HG03457 (cell line): ENCODE data around the gene GID8.
A peak's percentile ranks its signal among the peaks of the same experiment; 100 is the strongest.
"Not testable (repeated sequence)": the region's sequence is repeated elsewhere in the genome, so short reads cannot be mapped to it uniquely, and the experiment has no call there.

Source experiments
- ATAC-seq: cut with Tn5 transposase; IDR thresholded peaks from one replicate; pipeline ENCODE4 v1.9.1; 2021; ENCODE audit warnings: moderate number of reproducible peaks; ENCODE audit not compliant: unreplicated experiment

Gene GID8

GRCh38 chr20:62921119-62921687 lies 16.7 kb upstream of the GID8 start:
- ATAC-seq: no peak

- ATAC-seq: no peak
Observed at GRCh38 chr20:62922451-62922921, 15.5 kb upstream of the GID8 start.

- ATAC-seq: not testable (repeated sequence)
Observed at GRCh38 chr20:62923059-62923668, 14.8 kb upstream of the GID8 start.

- no peak for ATAC-seq
Observed at GRCh38 chr20:62923669-62924441, 14.1 kb upstream of the GID8 start.

- ATAC-seq: no peak
Observed at GRCh38 chr20:62924442-62925075, 13.4 kb upstream of the GID8 start.

GRCh38 chr20:62925076-62925419 lies 12.9 kb upstream of the GID8 start:
- ATAC-seq: no peak

- no peak for ATAC-seq
Observed at GRCh38 chr20:62925420-62926228, 12.3 kb upstream of the GID8 start.

- peak; percentile 55 for ATAC-seq
Observed at GRCh38 chr20:62926229-62927127, 11.5 kb upstream of the GID8 start, which contains the start of gene DIDO1. Gene DIDO1 (minus strand): TSS chr20:62926505.

GRCh38 chr20:62927128-62927705 lies 10.7 kb upstream of the GID8 start:
- no peak for ATAC-seq

- no peak for ATAC-seq
Observed at GRCh38 chr20:62928246-62928939, 9.6 kb upstream of the GID8 start.

GRCh38 chr20:62929051-62929538 lies 8.9 kb upstream of the GID8 start:
- ATAC-seq: no peak

- ATAC-seq: no peak
Observed at GRCh38 chr20:62931464-62931863, 6.5 kb upstream of the GID8 start.

- no peak for ATAC-seq
Observed at GRCh38 chr20:62933966-62934365, 4.0 kb upstream of the GID8 start.

- no peak for ATAC-seq
Observed at GRCh38 chr20:62935204-62935967, 2.6 kb upstream of the GID8 start.

GRCh38 chr20:62935968-62936585 lies 1.9 kb upstream of the GID8 start:
- no peak for ATAC-seq

- ATAC-seq: peak; percentile 74
Observed at GRCh38 chr20:62937268-62938104, 461 bp upstream of the GID8 start.

GRCh38 chr20:62940875-62941274 lies 2.9 kb downstream of the GID8 start:
- no peak for ATAC-seq
